Measurements from ENCODE around the gene CNTNAP2. TPM values are rescaled to one million over a fixed set of nuclear protein-coding genes. Genes with fewer than 3 reads are reported as not detected.

The CNTNAP2 gene
- total RNA-seq, 2 donors from 2014 or later: not detected

DNA sequence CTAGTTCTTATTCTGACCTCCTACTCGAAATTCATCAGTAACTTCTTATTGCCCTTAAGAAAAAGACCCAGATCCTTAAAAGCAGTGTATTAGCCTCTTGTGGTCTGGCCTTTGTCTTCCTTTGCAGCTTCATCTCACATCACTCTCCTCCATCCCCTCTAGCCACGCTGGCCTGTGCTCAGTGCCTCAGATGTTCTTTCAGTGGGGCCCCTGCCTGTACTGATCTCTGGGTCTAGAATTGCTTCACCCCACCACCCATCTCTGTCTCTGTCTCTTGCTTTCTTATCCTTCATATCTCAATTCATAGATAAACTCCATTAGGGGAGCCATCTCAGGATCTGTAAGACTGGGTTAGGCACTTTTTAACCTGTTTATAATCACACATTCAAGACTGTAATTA, 1295.5 kb downstream of the CNTNAP2 start:
- H3K9me3 Mint-ChIP-seq: peaks cover 20% of the 10 kb centered on the region
- ATAC-seq (replicated peaks): no peak
- no peaks in the 10 kb centered on the region for H3K27me3 Mint-ChIP-seq
- no peak overlapping the region for H3K4me3 Mint-ChIP-seq
- H3K27ac Mint-ChIP-seq: no peak overlapping the region
- no peaks in the 10 kb centered on the region for H3K36me3 Mint-ChIP-seq (ENCODE audit: low read depth)
- no peaks in the 10 kb centered on the region for H3K4me1 Mint-ChIP-seq

GRCh38 chr7:147412782-147413556, 1296.4 kb downstream of the CNTNAP2 start:
- no peaks in the 10 kb centered on the region for H3K27me3 Mint-ChIP-seq
- no peaks in the 10 kb centered on the region for H3K4me1 Mint-ChIP-seq
- no peaks in the 10 kb centered on the region for H3K36me3 Mint-ChIP-seq (ENCODE audit: low read depth)
- no peak for ATAC-seq (replicated peaks)
- H3K27ac Mint-ChIP-seq: no peak overlapping the region
- peaks cover 19% of the 10 kb centered on the region for H3K9me3 Mint-ChIP-seq
- H3K4me3 Mint-ChIP-seq: no peak overlapping the region

GRCh38 chr7:147413557-147413870, 1296.9 kb downstream of the CNTNAP2 start:
- Mint-ChIP-seq H3K36me3 (ENCODE audit: low read depth) (no peaks in the 10 kb centered on the region), H3K4me3 (no peak overlapping the region), H3K9me3 (peaks cover 16% of the 10 kb centered on the region), H3K27ac (no peak overlapping the region), H3K27me3 (no peaks in the 10 kb centered on the region), H3K4me1 (no peaks in the 10 kb centered on the region)
- ATAC-seq (replicated peaks): no peak

GRCh38 chr7:147415991-147416390, 1299.4 kb downstream of the CNTNAP2 start:
- Mint-ChIP-seq H3K36me3 (ENCODE audit: low read depth) (no peaks in the 10 kb centered on the region), H3K27me3 (no peaks in the 10 kb centered on the region), H3K4me1 (no peaks in the 10 kb centered on the region), H3K9me3 (peaks cover 9% of the 10 kb centered on the region), H3K27ac (no peak overlapping the region), H3K4me3 (no peak overlapping the region)
- ATAC-seq (replicated peaks): no peak

GRCh38 chr7:147418966-147419365, 1302.4 kb downstream of the CNTNAP2 start:
- no peak overlapping the region for H3K4me3 Mint-ChIP-seq
- peaks cover 3% of the 10 kb centered on the region for H3K9me3 Mint-ChIP-seq
- no peak overlapping the region for H3K27ac Mint-ChIP-seq
- no peaks in the 10 kb centered on the region for H3K27me3 Mint-ChIP-seq
- H3K36me3 Mint-ChIP-seq (ENCODE audit: low read depth): no peaks in the 10 kb centered on the region
- no peak for ATAC-seq (replicated peaks)
- H3K4me1 Mint-ChIP-seq: no peaks in the 10 kb centered on the region

- Mint-ChIP-seq H3K27me3 (no peaks in the 10 kb centered on the region), H3K36me3 (ENCODE audit: low read depth) (no peaks in the 10 kb centered on the region), H3K27ac (no peak overlapping the region), H3K4me3 (no peak overlapping the region), H3K4me1 (no peaks in the 10 kb centered on the region), H3K9me3 (no peaks in the 10 kb centered on the region)
- no peak for ATAC-seq (replicated peaks)
Measured at GRCh38 chr7:147423875-147424274, 1307.3 kb downstream of the CNTNAP2 start.

- no peaks in the 10 kb centered on the region for H3K36me3 Mint-ChIP-seq (ENCODE audit: low read depth)
- H3K4me3 Mint-ChIP-seq: no peak overlapping the region
- H3K9me3 Mint-ChIP-seq: peaks cover 21% of the 10 kb centered on the region
- no peaks in the 10 kb centered on the region for H3K4me1 Mint-ChIP-seq
- H3K27ac Mint-ChIP-seq: no peak overlapping the region
- no peaks in the 10 kb centered on the region for H3K27me3 Mint-ChIP-seq
- no peak for ATAC-seq (replicated peaks)
Measured at GRCh38 chr7:147428075-147428474, 1311.5 kb downstream of the CNTNAP2 start.

- Mint-ChIP-seq H3K36me3 (ENCODE audit: low read depth) (no peaks in the 10 kb centered on the region), H3K9me3 (peaks cover 27% of the 10 kb centered on the region), H3K4me1 (no peaks in the 10 kb centered on the region), H3K27ac (no peak overlapping the region), H3K27me3 (no peaks in the 10 kb centered on the region), H3K4me3 (no peak overlapping the region)
- ATAC-seq (replicated peaks): no peak
Measured at GRCh38 chr7:147429961-147430360, 1313.4 kb downstream of the CNTNAP2 start.

DNA sequence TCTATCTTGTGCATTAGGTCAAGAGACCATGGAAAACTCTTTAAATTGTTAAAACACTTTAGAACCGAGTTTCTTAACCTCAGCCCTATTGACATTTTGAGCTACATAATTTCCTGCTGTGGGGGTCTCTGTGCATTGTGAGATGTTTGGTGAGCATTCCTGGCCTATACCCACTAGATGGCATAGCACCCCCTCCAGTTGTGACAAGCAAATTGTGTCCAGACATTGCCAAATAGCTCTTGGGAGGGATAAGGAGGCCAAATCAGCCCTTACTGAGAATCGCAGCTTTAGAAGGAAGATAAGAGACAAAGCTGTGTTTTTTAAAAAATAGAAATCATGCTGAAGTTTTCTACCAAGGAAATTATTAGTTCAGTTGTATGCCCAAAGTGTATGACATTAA, 1315.5 kb downstream of the CNTNAP2 start:
- Mint-ChIP-seq H3K4me1 (no peaks in the 10 kb centered on the region), H3K27me3 (no peaks in the 10 kb centered on the region), H3K36me3 (ENCODE audit: low read depth) (no peaks in the 10 kb centered on the region), H3K4me3 (no peak overlapping the region), H3K9me3 (peaks cover 28% of the 10 kb centered on the region), H3K27ac (no peak overlapping the region)
- no peak for ATAC-seq (replicated peaks)

- H3K4me3 Mint-ChIP-seq: no peak overlapping the region
- no peaks in the 10 kb centered on the region for H3K27me3 Mint-ChIP-seq
- H3K36me3 Mint-ChIP-seq (ENCODE audit: low read depth): no peaks in the 10 kb centered on the region
- no peak overlapping the region for H3K27ac Mint-ChIP-seq
- ATAC-seq (replicated peaks): no peak
- no peaks in the 10 kb centered on the region for H3K4me1 Mint-ChIP-seq
- peaks cover 28% of the 10 kb centered on the region for H3K9me3 Mint-ChIP-seq
Measured at GRCh38 chr7:147432576-147432975, 1316.0 kb downstream of the CNTNAP2 start.

DNA sequence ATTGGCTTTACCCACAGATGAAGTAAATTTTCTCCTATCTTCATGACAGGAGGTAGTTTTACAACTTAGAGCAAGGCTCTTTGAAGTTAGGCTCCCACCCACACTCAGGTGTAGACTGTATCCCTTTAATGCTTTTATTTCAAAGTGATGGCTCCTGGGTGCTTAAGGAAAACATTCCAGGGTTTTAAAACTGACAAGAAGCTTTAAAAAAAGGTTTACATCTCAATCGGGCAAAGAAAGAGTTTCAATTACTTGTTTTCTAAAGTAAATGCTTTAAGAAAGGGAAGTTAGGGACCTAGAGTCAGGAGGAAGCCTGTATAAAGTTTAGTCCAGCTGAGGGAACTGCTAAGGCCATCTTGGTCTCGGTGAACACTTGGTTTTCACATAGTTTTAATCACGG, 1320.1 kb downstream of the CNTNAP2 start:
- H3K27me3 Mint-ChIP-seq: no peaks in the 10 kb centered on the region
- H3K9me3 Mint-ChIP-seq: peaks cover 26% of the 10 kb centered on the region
- H3K4me3 Mint-ChIP-seq: no peak overlapping the region
- ATAC-seq (replicated peaks): no peak
- H3K27ac Mint-ChIP-seq: no peak overlapping the region
- no peaks in the 10 kb centered on the region for H3K36me3 Mint-ChIP-seq (ENCODE audit: low read depth)
- no peaks in the 10 kb centered on the region for H3K4me1 Mint-ChIP-seq

- Mint-ChIP-seq H3K9me3 (peaks cover 26% of the 10 kb centered on the region), H3K4me3 (no peak overlapping the region), H3K36me3 (ENCODE audit: low read depth) (no peaks in the 10 kb centered on the region), H3K27me3 (no peaks in the 10 kb centered on the region), H3K27ac (no peak overlapping the region), H3K4me1 (no peaks in the 10 kb centered on the region)
- ATAC-seq (replicated peaks): no peak
Measured at GRCh38 chr7:147438216-147438615, 1321.6 kb downstream of the CNTNAP2 start.

- Mint-ChIP-seq H3K27ac (no peak overlapping the region), H3K9me3 (peaks cover 28% of the 10 kb centered on the region), H3K4me3 (no peak overlapping the region), H3K27me3 (no peaks in the 10 kb centered on the region), H3K36me3 (ENCODE audit: low read depth) (no peaks in the 10 kb centered on the region), H3K4me1 (no peaks in the 10 kb centered on the region)
- no peak for ATAC-seq (replicated peaks)
Measured at GRCh38 chr7:147443942-147444341, 1327.3 kb downstream of the CNTNAP2 start.

DNA sequence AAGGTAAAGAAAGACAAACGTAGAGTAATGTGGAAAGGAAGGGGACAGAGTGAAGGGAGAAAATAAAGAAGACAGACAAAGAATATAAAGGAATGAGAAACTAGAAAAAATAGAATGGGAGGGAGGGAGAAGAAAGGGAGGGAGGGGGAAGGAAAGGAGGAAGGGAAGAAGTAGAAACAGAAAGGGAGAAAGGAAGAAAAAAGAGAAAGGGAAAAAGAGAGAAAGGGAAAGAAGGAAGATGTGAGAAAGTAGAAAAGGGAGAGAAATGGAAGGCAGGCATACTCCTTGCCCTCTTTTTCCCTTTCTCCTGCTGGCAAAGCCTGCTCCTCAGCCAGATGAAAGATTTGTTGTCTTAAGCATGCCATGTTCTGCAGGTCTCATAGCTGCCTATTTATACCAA, 1336.2 kb downstream of the CNTNAP2 start:
- no peak for ATAC-seq (replicated peaks)
- Mint-ChIP-seq H3K27me3 (no peaks in the 10 kb centered on the region), H3K36me3 (ENCODE audit: low read depth) (no peaks in the 10 kb centered on the region), H3K9me3 (peaks cover 7% of the 10 kb centered on the region), H3K4me3 (no peak overlapping the region), H3K4me1 (no peaks in the 10 kb centered on the region), H3K27ac (no peak overlapping the region)

GRCh38 chr7:147465223-147465622, 1348.6 kb downstream of the CNTNAP2 start:
- Mint-ChIP-seq H3K27ac (no peak overlapping the region), H3K9me3 (peaks cover 11% of the 10 kb centered on the region), H3K27me3 (no peaks in the 10 kb centered on the region), H3K4me1 (no peaks in the 10 kb centered on the region), H3K4me3 (no peak overlapping the region), H3K36me3 (ENCODE audit: low read depth) (no peaks in the 10 kb centered on the region)
- no peak for ATAC-seq (replicated peaks)

DNA sequence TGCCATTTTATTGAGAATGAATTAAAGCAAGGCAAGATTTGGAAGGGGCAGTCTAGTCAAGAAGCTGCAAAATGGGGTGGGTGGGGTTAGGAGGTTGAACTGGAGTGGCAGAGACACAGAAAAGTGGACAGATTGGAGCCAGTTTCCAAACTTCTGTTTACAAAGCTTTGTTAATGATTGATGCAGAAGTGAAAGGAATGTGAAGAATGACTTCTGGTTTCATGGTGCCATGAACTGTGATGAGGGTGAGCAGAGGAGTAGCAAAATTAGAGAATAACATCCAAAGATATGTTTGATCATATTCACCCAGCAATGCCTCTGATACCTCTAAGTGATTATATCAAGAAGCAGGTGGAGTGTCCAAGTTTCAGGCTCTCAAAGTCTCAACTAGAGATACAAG, 1356.0 kb downstream of the CNTNAP2 start:
- ATAC-seq (replicated peaks): no peak
- Mint-ChIP-seq H3K27me3 (no peaks in the 10 kb centered on the region), H3K36me3 (ENCODE audit: low read depth) (no peaks in the 10 kb centered on the region), H3K4me3 (no peak overlapping the region), H3K4me1 (no peaks in the 10 kb centered on the region), H3K9me3 (peaks cover 15% of the 10 kb centered on the region), H3K27ac (no peak overlapping the region)

Measured in activated T-helper 17 cell treated with anti-CD3 and anti-CD28 coated beads, Interleukin-2, amount 50 U/mL, for 72 hours (primary cell).